GM18861 (cell line): Measurements from ENCODE around the gene TCFL5.

Source experiments
- ATAC-seq: cut with Tn5 transposase; IDR thresholded peaks from one replicate; pipeline ENCODE4 v1.9.1; 2021; ENCODE audit not compliant: unreplicated experiment

The TCFL5 gene

DNA sequence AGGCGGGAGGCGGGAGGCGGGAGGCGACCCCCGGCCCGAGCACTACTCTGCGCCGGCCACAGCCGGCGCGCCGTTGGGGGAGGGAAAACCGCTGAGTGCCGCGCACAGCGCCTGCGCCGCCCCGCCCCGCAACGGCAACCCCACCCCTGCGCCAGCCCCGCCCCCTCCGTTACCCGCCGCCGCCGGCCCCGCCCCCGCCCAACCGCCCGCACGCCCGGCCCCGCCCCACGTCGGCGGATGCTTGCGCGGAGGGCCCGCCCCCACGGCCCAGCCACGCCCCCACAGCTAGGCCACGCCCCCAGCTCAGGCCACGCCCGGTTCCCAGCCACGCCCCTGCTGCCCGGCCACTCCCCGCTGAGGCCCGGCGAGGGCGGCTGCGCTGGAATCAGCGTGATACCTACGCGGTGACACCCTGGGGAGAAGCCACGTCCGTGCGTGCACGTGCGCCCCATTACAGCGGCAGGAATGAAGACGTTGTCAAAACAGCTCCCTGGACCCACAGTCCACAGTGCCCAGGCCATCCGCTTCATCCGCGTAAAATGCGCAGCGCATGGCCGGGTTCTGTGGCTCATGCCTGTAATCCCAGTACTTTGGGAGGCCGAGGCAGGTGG, at the start of gene TCFL5:
TCFL5 (minus strand) TSS at position 97 of the 611 bp plus-strand sequence. CDS start 152 bp downstream, outside the sequence.
- ATAC-seq, result peak; percentile 44

DNA sequence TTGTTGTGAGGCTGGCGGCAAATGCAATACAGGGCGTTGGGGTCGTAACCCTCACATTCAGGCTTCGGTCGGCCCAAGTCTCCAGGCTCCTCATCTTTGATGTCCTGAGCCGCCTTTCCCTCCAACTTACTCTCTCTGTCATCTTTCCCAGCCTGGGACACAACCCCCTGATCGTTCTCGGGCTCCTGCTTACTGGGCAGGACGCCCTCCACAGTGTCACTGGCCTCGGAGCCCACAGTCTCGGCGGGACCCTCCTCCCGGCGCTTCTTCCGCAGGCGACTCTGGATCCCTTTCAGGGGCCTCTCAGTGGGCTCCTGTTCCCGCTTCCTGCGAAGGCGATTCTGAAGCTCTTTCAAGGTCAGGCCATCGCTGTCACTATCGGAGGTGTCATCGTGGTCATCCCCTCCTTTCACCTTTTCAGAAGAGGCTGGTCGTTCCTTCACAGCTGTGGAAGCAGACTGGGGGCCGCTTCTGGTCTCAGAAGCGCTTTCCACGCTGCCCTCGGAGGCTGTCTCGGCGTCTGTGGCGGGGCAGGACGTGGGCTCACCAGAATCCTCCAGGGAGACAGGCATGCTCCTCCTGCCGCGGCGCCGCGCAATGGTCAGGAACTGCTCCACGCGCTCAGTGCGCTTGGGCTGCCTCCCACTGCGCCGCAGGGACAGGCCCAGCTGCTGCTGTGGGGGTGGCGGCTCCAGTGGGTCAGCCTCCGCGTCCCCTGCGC, 49.3 kb upstream of the TCFL5 start:
- no peak for ATAC-seq

DNA sequence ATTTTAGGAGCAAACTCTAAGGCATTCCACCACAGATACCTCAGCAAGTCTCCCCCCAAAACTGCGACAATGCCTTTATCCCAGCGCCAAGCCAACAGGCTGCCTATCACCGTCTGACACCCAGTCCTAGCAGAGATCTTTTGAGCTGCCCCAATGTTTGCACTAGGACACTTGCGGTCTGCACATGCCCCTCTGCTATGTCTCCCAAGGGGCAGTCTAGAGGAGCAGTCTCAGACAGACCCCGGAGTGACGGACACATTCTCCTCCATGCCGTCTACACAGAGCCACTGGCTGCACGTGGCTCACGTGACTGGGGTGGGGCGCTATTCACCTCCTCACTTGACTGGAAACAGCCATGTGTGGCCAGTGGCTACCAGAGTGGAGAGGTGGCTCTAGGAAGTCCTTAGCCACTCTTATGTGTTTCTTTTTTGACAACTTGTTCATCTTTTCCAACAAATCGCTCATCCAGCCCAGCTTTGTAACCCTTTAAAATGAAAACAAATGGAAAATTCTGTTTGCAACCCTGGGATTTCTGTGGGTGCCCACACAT, 48.7 kb upstream of the TCFL5 start:
- ATAC-seq, result no peak

DNA sequence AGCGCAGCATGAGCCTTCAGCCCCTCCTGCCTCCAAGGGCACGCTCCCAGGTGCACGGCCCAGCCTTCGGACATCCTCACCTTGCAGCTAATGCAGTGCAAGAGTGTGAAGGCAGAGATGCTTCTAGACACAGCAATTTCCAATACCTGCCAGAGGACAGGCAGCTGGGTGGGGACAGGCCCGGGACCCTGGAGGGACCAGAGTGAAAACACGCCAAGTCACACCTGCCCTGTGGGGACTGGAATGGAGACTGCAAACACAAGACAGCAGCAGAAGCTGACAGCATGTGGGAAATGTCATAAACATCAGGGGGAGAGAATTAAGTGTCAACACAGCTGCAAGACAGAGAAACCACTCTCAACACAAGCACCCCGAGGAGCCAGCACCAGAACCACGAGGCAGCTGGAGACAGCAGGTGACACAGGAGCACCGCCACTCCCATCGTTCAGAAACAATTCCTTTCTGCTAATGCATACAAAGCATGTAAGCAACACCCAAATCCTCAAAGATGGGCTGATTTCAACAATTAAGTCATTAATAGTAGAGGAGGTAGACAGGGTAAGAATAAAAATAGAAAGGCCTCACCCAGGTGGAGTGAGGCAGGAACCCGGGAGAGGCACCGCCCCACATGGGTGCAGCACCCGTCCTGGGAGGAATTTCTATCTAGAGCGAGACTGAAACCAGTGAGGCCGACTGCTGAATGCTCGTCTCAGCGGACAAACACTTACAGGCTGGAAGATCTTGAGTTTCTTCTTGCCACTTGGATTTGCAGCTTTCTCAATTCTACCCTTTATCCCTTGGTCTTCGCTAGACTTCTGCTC, 47.6 kb upstream of the TCFL5 start:
- ATAC-seq, result no peak

DNA sequence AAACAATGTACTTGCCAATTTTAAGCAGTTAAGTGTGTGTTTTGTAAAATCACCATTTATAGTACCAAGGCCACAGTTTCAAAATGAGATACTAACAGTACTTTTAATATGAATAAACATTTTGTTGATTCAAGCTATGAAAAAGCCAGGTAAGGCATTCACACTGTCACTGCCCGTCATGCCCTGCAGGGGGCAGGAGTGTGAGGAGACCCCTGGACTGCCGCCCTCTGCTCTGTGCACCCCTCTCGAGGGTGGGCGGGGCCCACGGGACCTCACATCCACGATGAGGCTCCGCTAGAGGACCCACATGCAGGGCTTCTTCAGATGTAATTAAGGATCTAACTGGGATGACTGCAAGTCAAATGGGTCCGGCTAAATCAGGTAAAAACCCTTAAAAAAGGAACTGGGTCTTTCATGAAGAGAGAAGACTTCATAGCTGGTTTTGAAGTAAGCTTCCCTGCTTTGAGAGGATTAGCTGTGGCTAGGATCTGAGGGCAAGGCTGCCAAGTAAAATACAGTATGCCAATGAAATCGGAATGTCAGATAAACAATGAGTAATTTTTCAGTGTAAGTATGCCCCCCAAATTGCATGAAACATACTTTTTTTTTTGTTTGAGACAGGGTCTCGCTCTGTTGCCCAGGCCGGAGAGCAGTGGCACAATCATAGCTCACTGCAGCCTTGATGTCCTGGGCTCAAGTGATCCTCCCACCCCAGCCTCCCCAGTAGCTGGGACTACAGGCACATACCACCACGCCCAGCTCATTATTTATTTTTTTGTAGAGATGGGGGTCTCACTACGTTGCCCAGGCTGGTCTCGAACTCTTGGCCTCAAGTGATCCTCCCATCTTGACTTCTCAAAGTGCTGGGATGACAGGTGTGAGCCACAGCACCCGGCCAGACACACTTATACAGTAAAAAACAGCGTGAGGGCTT, 46.0 kb upstream of the TCFL5 start:
- ATAC-seq, result no peak

DNA sequence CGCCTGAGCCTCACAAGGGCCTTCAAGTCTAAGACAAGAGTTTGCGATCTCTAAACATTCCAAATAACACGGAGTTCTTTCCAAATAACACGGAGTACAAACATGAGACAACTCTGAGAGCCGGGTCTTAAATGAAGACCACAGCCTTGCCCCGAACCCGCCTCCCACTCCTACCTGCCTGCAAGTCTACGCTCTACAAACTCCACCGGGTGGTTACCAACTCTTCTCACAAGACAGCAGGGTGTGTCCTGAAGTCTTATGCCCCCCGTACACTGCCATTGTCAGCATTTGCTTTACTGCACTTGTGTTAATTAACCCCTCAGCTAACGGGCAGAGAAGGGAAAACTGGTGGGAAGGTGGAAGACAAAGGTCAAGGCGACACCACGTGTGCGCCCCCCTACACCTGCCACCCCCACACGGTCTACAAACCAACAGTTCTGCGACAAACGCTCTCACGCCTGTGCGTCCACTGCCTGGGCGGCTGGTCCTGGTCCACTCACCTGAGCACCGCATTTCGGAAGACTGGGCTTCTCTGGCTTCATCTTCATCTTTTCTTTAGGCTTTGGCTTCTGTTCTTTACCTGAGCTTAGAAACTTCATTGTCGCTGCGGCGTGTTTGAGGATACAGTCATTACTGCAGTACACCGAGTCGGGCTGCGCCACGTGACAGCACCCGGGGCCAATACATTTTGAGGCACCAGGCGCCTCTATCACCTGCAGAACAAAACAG, 45.2 kb upstream of the TCFL5 start:
- no peak for ATAC-seq

DNA sequence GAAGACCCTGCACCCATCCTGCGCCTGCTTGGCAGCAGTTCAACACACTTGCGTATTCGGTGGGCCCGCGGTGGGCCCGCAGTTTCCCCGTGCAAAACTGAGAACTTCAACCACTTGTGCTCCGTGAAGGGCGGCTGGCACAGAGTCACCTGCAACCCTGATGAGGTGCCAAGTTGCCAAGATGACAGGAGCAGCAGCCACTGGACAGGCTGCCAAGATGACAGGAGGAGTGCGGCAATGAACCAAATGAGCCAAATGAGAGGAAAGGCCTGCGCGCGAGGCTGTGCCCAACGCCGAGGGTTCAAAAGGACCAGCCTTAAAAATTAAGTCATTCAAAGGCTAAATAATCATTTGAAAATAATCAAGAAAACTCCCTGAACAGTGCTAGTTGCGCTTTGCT, 44.6 kb upstream of the TCFL5 start:
- no peak for ATAC-seq

DNA sequence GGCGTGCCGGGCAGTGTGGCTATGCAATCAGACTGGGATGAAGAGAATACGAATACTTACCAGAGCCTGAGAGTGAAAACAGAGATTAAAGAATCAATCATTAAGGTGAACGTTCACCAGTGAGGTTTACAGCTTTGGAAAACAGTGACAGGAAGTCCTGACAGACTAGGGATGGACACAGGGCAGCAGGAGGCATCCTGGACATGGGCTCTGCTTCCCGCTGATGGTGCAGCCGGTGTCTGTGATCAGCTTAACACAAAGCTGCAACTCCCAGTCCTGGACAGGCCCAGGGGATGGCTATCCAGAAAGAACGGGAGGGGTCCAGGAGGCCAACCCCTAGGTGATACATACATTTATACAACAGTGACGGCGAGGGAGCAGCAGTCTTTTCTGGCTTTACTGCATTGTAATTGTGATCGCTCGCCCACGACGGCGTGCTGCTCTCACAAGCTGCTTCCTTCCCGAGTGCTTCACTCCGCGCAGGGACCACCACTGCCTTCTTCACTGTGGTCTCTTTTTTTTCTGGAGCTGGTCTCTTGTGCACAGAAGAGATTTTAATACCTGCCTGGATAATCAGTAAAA, 44.0 kb upstream of the TCFL5 start:
- ATAC-seq, result no peak

DNA sequence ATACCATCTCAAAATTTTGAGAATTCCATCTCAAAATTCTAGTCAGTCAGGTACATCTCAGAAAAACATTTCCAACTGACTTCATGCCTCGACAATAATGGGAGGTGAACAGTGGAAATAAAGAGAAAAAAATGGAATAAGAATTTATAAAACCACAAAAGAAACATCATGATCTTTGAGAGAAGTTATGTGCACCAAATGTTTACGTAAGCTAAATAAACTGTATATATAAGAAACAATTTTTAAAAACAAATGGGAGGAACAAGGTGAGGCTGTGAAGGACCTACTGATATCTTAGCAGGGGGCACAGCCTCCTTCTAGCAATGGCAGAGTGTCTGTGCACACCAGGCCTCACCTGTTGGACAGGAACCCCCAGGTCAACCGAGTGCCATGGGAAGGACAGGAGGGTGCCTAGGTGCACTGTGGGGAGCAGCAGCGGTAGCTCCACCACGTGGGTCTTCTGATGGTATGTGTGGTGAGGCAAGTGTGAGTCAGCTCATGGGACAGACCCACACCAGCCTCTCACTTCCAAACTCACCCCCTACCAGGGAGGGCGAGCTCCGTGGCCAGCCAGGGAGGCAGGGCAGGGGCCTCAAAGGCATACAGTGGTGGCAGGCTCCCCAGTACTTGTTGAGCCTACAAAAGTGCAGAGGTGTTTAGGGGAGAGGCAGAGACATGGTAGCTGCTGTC, 41.4 kb upstream of the TCFL5 start:
- no peak for ATAC-seq

DNA sequence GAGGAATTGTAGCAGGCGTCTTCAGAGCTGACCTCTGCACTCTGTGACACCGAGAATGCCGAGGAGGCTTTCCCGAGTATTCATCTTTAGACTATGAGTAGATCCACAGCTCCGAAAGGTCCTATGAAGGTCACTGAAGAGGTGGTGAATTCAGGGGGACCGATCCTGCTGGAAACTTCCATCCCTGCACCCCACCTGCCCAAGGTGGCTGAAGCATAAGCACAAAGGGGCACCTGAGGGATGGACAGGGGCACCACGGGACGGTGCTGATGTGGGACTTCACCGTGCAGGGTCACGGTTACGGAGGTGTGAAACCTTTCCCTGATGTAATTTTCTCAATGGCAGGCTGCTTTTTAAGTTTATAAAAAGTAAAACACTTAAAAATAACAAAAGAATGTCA, 40.3 kb upstream of the TCFL5 start:
- ATAC-seq, result no peak

DNA sequence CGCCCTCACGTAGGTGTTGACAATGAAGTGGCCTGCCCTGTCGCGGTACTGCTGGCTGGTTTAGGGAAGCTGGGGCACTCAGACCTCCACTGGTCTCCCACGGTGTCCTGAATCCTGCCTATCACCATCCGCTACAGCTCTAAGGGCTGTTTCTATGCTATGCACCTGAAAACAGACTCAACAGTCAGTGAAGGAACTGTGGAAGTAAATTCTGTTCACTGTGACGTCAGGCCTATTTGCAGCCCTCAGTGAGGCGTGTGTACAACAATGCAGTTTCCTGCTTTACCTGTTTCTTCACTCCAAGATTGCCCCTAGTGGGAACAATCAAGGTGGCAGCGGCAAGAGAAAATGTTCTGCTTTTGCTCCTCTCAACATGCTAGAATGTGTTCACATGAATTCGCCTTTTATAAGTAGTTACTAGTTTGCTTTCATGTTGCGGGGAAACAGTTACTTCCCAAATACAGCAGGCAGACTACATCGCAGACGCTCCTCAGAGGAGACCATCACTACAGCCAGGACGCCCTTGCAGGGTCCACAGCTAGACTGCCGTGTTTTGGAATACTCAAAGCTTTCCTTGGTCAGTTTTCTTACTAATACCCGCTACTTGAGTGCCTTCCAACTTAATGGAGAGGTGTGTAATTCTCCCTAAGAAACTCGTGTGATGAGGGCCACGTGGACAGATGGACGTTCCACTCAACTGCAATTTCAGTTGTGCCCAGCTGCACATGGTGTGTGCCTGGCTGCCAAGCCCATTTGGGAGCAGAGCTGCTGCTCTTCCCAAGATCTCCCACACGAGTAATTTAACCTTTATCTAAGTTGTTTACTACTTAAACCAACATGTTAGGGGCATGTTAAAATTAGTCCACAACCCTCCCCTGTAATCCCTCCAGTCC, 39.3 kb upstream of the TCFL5 start:
- ATAC-seq, result no peak

DNA sequence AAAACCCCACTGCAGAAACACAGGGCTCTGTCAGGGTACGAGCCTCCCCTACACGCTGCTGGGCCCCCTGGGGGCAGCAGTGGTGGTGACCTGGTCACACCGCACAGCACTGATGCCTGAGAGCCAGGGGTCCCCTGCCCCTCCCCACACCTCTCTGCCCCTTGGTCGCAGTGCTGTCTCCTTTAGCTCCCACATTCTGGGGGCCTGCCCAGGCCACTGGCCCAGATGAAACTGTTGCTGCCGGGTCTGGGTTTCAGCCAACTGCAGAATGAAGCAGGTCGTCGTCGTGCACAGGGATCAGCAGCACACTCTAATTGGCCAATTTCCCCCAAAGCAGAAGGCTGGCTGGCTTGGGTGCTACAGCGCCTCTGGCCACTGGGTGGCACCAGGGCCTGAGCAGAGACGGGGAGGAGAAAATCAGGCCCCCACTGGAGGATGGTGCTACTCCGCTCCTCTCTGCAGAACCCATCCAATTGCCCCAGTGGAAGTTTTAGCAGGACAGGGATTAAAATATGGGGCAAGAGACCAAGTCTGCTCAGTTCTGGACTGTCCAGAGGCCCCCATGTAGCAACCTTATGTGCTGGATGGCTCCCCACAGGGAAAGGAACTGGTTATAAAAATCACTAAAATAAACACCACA, 38.5 kb upstream of the TCFL5 start:
- no peak for ATAC-seq

DNA sequence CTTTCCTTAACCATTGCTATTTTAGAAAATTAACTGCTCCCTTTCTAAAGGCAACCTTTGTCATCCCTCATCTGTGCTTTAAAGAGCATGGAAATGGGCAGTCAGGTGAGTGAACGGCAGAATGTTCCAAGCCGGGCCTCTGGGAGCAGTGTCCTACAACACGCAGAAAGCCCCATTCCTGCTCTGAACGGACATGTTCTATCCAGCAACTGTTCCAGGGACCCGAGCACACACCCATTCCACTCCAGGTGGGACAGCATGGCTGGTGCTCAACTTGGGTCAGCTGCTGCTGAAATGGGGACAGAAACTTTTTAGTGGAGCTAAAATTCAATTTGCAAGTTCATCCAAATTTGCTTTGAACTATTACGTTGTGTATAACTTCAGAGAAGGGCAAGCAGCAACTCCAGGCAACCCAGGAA, 38.0 kb upstream of the TCFL5 start:
- no peak for ATAC-seq

DNA sequence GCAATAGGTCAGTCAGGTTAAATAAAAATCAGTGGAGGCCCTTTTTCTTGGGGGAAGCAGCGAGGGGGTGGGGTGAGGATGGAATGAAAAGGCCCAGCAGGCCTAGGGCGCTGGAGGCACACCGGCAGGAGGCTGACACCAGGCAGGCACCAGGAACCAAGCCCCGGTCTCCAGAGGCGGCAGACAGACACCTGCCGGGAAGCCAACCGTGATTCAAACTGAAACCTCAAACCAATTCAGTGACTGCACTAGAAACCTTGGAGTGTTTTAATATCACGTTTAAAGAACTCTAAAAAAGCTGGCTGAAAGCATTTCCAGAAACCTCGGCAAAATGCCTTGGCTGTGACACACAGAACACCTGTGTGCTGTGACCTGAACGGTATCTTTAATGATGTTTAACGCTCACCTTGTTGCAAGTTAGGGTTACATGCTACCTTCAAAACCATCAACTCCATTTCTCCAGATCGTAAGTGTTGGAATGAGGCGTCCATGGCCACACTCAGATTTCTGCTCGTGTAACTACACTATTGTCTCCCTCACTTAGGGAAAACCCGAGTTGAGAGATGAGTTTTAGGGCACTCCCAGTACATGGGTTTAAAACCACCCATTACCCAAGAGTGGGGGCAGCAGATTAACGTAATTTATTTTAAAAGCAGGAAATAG, 37.5 kb upstream of the TCFL5 start:
- ATAC-seq, result no peak

DNA sequence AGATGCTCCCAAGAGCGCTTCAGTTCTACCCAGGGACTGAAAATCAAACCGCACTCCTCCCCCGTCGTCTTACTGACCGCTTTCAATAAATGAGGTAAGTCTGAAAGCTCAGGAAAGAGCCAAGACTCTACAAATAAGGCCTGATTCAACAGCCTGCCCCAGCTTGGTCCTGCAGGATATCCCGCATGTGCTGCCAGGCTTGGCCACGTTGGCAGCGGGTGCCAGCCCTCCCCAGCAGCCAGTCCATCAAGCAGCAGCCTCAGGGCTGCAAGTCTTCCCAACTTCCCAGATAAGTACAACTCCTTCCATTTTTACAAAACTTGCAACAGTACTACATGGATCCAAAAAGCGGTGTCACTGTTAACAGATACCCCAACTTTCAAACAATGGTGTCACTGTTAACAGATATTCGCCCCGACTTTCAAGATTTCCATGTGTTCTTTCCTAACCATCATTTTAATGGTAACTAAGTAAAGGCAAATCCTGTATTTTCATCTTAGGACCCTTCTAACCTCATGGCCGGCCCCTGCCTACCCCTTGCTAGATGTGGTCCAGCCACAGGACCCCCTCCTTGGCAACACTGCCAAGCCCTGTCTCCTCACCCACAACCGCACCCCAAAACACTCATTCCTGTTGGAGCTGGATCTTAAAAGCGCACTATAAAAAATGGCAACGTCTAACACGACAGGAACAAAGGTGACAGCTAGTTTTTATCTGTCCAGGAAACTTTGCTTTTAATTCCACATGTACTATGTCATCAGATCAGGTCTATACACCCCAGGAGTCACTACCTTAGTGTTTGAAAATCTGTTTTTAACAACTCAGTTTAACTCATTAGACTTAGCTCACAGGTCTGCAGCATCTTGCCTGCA, 36.7 kb upstream of the TCFL5 start:
- no peak for ATAC-seq

DNA sequence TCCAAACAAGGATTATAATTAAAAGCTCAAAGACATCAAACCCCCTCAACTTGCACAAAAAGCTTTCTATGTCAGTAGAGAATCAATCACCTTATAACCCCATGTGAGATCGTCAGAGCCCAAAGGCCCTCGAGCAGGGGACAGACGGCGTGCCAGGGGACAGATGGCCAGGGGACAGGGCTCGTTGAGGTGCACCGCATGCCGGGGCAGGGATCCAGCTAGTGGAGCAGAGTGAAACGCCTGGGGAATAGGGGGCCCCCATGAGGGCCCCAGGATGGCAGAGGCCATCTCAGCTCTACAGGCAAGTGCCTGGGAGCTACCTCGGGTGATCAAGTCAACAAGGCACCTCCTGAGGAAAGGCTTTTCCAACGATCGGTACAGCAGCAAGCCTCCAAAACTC, 36.0 kb upstream of the TCFL5 start:
- no peak for ATAC-seq
